Cardiac fibroblast (primary cell): Measurements from ENCODE around the gene KICS2.

Experiments
- DNase-seq, 2 donors: peaks; one replicate each; pipeline versions ENCODE4 v3.0.0 to v3.0.0-alpha.2; 2010; ENCODE audit warnings: low read depth in 2 of 2
- H3K4me3 ChIP-seq, 2 donors: replicated peaks in 1 of 2; 1 replicate in 1 of 2; 2 replicates in 1 of 2; pipeline ENCODE4 v1.5.1; 2011; ENCODE audit warnings: low read depth in 2 of 2, low read length in 2 of 2, mild to moderate bottlenecking in 2 of 2, moderate library complexity in 1 of 2
- CTCF ChIP-seq: IDR thresholded peaks from one replicate; pipeline ENCODE4 v1.5.1; 2011; ENCODE audit warnings: low read depth, mild to moderate bottlenecking, low read length, inconsistent platforms

The KICS2 gene

GRCh38 chr12:64256166-64256800 lies 34.2 kb upstream of the KICS2 start:
- peak; percentile 78 to 85 for DNase-seq
- peak; percentile 54 for TF ChIP-seq CTCF
- no peak overlapping the region for H3K4me3 ChIP-seq

- no peak for DNase-seq
- H3K4me3 ChIP-seq, result no peak overlapping the region
- no peak for TF ChIP-seq CTCF
Measured at GRCh38 chr12:64255249-64255648, 33.2 kb upstream of the KICS2 start.

- TF ChIP-seq CTCF, result no peak
- H3K4me3 ChIP-seq, result no peak overlapping the region
- no peak for DNase-seq
Measured at GRCh38 chr12:64253356-64253755, 31.3 kb upstream of the KICS2 start.

- no peak for TF ChIP-seq CTCF
- DNase-seq, result peak; percentile 87 to 94
- H3K4me3 ChIP-seq, result no peak overlapping the region
Measured at GRCh38 chr12:64252681-64253080, 30.6 kb upstream of the KICS2 start.

GRCh38 chr12:64243809-64244208 lies 21.7 kb upstream of the KICS2 start:
- DNase-seq, result no peak
- no peak overlapping the region for H3K4me3 ChIP-seq
- no peak for TF ChIP-seq CTCF

- no peak for DNase-seq
- no peak overlapping the region for H3K4me3 ChIP-seq
- TF ChIP-seq CTCF, result no peak
Measured at GRCh38 chr12:64240781-64241180, 18.7 kb upstream of the KICS2 start.

GRCh38 chr12:64237382-64237781 lies 15.3 kb upstream of the KICS2 start:
- DNase-seq, result no peak
- TF ChIP-seq CTCF, result no peak
- H3K4me3 ChIP-seq, result no peak overlapping the region
